WERI-Rb-1 (cell line): ENCODE measurements around the gene TECPR1.

Experiments
- DNase-seq: peaks from one replicate; pipeline ENCODE4 v3.0.0-alpha.2; 2020
- H3K27ac ChIP-seq: fragments of 250-450 bp; sonication (Bioruptor Pico); 2 replicates; pipeline ENCODE4 v1.5.1; 2020; ENCODE audit warnings: mild to moderate bottlenecking, moderate library complexity
- H3K27me3 ChIP-seq: fragments of 250-450 bp; sonication (Bioruptor Pico); 2 replicates; pipeline ENCODE4 v1.5.1; 2021; ENCODE audit warnings: mild to moderate bottlenecking, low read depth, moderate library complexity; ENCODE audit not compliant: insufficient read depth, severe bottlenecking
- H3K36me3 ChIP-seq: fragments of 250-450 bp; sonication (Bioruptor Pico); 2 replicates; pipeline ENCODE4 v1.5.1; 2020; ENCODE audit warnings: mild to moderate bottlenecking, moderate library complexity
- H3K4me3 ChIP-seq: 2 replicates; pipeline ENCODE4 v1.5.1; 2011; ENCODE audit warnings: low read depth, mild to moderate bottlenecking, control low read depth, low read length
- H3K9me3 ChIP-seq: fragments of 250-450 bp; sonication (Bioruptor Pico); 2 replicates; pipeline ENCODE4 v1.5.1; 2021; ENCODE audit warnings: mild to moderate bottlenecking, moderate library complexity; ENCODE audit not compliant: severe bottlenecking
- TF ChIP-seq, protein P1 (sequence below): IDR thresholded peaks from 2 replicates; pipeline ENCODE4 v1.5.1; 2011; ENCODE audit warnings: low read depth, mild to moderate bottlenecking, control low read depth, inconsistent platforms, low read length

The TECPR1 gene

DNA sequence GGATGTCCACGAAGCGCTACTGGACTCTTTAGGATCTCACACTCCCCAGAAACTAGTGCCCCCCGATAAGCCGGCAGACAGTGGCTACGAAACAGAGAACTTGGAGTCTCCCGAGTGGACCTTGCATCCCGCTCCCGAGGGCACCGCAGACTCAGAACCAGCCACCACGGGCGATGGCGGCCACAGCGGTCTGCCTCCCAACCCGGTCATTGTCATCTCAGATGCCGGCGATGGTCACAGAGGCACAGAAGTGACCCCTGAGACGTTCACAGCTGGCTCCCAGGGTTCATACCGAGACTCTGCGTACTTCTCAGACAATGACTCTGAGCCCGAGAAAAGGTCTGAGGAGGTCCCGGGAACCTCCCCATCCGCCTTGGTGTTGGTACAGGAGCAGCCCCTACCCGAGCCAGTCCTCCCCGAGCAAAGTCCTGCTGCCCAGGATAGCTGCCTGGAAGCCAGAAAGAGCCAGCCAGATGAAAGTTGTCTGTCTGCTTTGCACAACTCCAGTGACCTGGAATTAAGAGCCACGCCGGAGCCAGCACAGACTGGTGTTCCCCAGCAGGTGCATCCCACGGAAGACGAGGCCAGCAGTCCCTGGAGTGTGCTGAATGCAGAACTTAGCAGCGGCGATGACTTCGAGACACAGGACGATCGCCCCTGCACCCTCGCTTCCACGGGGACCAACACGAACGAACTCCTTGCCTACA lies 58.4 kb downstream of the TECPR1 start:
- peaks cover 42% of the 10 kb centered on the region for H3K36me3 ChIP-seq
- no peak overlapping the region for H3K27ac ChIP-seq
- TF ChIP-seq, protein P1, sequence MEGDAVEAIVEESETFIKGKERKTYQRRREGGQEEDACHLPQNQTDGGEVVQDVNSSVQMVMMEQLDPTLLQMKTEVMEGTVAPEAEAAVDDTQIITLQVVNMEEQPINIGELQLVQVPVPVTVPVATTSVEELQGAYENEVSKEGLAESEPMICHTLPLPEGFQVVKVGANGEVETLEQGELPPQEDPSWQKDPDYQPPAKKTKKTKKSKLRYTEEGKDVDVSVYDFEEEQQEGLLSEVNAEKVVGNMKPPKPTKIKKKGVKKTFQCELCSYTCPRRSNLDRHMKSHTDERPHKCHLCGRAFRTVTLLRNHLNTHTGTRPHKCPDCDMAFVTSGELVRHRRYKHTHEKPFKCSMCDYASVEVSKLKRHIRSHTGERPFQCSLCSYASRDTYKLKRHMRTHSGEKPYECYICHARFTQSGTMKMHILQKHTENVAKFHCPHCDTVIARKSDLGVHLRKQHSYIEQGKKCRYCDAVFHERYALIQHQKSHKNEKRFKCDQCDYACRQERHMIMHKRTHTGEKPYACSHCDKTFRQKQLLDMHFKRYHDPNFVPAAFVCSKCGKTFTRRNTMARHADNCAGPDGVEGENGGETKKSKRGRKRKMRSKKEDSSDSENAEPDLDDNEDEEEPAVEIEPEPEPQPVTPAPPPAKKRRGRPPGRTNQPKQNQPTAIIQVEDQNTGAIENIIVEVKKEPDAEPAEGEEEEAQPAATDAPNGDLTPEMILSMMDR = no peak
- H3K9me3 ChIP-seq = no peaks in the 10 kb centered on the region
- no peak overlapping the region for H3K4me3 ChIP-seq
- no peak for DNase-seq
- no peaks in the 10 kb centered on the region for H3K27me3 ChIP-seq

DNA sequence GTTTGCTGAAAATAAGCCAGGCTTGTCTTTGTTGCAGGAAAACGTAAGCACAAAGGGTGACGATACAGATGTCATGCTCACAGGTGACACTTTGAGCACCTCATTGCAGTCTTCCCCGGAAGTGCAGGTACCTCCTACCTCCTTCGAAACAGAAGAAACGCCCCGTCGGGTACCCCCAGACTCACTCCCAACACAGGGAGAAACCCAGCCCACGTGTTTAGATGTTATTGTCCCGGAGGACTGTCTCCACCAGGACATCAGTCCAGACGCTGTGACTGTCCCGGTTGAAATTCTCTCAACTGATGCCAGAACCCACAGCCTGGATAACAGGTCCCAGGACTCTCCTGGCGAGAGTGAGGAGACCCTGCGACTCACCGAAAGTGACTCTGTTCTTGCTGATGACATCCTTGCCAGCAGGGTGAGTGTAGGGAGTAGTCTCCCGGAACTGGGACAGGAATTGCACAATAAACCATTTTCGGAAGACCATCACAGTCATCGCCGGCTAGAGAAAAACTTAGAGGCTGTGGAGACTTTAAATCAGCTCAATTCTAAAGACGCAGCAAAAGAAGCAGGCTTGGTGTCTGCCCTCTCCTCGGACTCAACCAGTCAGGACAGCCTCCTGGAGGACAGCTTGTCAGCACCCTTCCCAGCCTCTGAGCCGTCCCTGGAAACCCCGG lies 59.1 kb downstream of the TECPR1 start:
- Histone ChIP-seq H3K27me3 (no peaks in the 10 kb centered on the region), H3K4me3 (no peak overlapping the region), H3K36me3 (peaks cover 42% of the 10 kb centered on the region), H3K9me3 (no peaks in the 10 kb centered on the region), H3K27ac (no peak overlapping the region)
- TF ChIP-seq, protein P1 = no peak
- DNase-seq = no peak

DNA sequence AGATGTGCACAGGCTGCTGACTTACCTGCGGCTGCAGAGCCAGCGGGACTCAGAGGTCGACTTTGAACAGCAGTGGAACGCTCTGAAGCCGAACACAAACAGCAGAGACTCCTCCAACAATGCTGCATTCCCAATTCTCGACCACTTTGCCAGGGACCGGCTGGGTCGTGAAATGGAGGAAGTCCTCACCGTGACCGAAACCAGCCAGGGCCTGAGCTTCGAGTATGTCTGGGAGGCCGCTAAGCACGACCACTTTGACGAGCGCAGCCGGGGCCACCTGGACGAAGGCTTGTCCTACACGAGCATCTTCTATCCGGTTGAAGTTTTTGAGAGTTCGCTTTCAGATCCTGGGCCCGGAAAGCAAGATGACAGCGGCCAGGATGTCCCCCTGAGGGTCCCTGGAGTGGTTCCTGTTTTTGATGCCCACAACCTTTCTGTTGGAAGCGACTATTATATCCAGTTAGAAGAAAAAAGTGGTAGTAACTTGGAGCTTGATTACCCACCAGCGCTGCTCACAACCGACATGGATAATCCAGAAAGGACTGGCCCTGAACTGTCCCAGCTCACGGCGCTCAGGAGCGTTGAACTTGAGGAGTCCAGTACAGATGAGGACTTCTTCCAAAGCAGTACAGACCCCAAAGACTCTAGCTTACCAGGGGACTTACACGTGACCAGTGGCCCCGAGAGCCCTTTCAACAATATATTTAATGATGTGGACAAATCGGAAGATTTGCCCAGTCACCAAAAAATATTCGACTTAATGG lies 60.2 kb downstream of the TECPR1 start:
- DNase-seq = no peak
- Histone ChIP-seq H3K4me3 (no peak overlapping the region), H3K27ac (no peak overlapping the region), H3K9me3 (no peaks in the 10 kb centered on the region), H3K27me3 (no peaks in the 10 kb centered on the region), H3K36me3 (peaks cover 45% of the 10 kb centered on the region)
- TF ChIP-seq, protein P1 = no peak

DNA sequence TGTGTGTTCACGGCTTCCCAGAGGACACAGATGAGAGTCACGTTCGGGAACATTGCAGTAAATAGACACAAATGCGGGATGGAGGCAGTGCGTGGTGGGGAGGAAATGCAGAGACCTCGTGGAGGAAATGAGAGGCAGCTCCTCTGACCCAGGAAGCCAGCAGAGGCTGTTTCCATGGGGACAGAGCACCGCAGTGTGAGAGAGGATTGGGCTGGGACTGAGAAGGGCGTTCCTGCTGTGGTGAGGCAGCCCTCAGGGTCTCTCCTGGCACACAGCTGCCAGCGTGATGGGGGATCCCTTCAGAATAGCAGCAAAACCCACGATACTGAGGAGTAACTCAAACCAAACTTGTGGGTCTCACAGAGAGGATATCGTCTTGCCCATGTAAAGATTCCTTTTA lies 62.5 kb downstream of the TECPR1 start:
- no peak overlapping the region for H3K27ac ChIP-seq
- TF ChIP-seq, protein P1 = no peak
- DNase-seq = no peak
- H3K4me3 ChIP-seq = no peak overlapping the region
- H3K27me3 ChIP-seq = no peaks in the 10 kb centered on the region
- no peaks in the 10 kb centered on the region for H3K9me3 ChIP-seq
- H3K36me3 ChIP-seq = peaks cover 32% of the 10 kb centered on the region

DNA sequence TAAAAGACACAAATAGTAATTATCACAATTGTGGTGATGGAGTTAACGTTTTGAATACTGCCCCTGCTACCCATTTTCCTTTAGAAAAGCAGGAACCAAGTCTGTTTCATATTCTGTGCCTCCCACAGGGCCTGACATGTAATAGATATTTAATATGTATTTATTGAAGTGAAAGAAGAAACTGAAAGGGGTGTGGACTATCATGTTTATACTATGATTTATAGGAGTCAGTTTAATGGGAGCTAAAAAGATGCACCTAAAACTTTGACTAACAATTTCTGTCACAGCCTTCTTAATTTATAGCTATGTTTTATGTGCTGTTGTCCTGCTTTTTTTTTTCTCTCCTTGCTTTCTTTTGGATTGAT lies 64.9 kb downstream of the TECPR1 start:
- DNase-seq = no peak
- Histone ChIP-seq H3K36me3 (peaks cover 11% of the 10 kb centered on the region), H3K27ac (no peak overlapping the region), H3K9me3 (no peaks in the 10 kb centered on the region), H3K4me3 (no peak overlapping the region), H3K27me3 (no peaks in the 10 kb centered on the region)
- TF ChIP-seq, protein P1 = no peak
